ENCODE measurements around the gene RPS18.

Gene RPS18

GRCh38 chr6:33314943-33315792 is 43.3 kb downstream of the RPS18 start:
- peak; percentile 72 for DNase-seq (ENCODE audit: low spot score)

GRCh38 chr6:33315793-33316602 is 44.1 kb downstream of the RPS18 start:
- peak; percentile 3 for DNase-seq (ENCODE audit: low spot score)

GRCh38 chr6:33316603-33317418 is 44.9 kb downstream of the RPS18 start:
- no peak for DNase-seq (ENCODE audit: low spot score)

- peak; percentile 82 for DNase-seq (ENCODE audit: low spot score)
These were observed 45.5 kb downstream of the RPS18 start for GRCh38 chr6:33317419-33317668.

GRCh38 chr6:33317669-33318425 is 46.0 kb downstream of the RPS18 start, which contains the start of gene ZBTB22:
Gene ZBTB22 (minus strand): TSS chr6:33317744. CDS start chr6:33316916, 828 bp downstream.
- DNase-seq (ENCODE audit: low spot score): peak; percentile 99

- no peak for DNase-seq (ENCODE audit: low spot score)
These were observed 46.7 kb downstream of the RPS18 start for GRCh38 chr6:33318426-33319073.

GRCh38 chr6:33319939-33320314 is 48.1 kb downstream of the RPS18 start:
- DNase-seq (ENCODE audit: low spot score): no peak

- no peak for DNase-seq (ENCODE audit: low spot score)
These were observed 48.7 kb downstream of the RPS18 start for GRCh38 chr6:33320315-33321181.

GRCh38 chr6:33321227-33321626 is 49.4 kb downstream of the RPS18 start:
- DNase-seq (ENCODE audit: low spot score): no peak

GRCh38 chr6:33323623-33323948 is 51.7 kb downstream of the RPS18 start:
- DNase-seq (ENCODE audit: low spot score): no peak

- DNase-seq (ENCODE audit: low spot score): no peak
These were observed 52.2 kb downstream of the RPS18 start for GRCh38 chr6:33324125-33324524.

All from hematopoietic multipotent progenitor cell treated with erythropoietin and hydrocortisone succinate and interleukin-3 and kit ligand, for 17 days (in vitro differentiated cells).